SK-N-SH (cell line): ENCODE measurements around the gene UPF2. TPM values are rescaled to one million over a fixed set of nuclear protein-coding genes. Genes with fewer than 3 reads are reported as not detected.

Source experiments
- CTCF ChIA-PET: fragments of 300-600, 350-600 bp; formaldehyde crosslinking; extraction: SDS; loops from one replicate; lab custom pipeline; 2021; lab: Yijun Ruan, JAX
- POLR2A ChIA-PET: fragments of 350-600 bp; sonication (Branson Sonifier 250); formaldehyde crosslinking; extraction: SDS; loops from one replicate; lab custom pipeline; 2020; ENCODE audit warnings: antibody characterized with exemption, inconsistent platforms; lab: Yijun Ruan, JAX
- DNase-seq: peaks from one replicate; pipeline ENCODE4 v3.0.0; 2012
- H2AFZ ChIP-seq: fragments of 200-600 bp; sonication (generic); 2 replicates; pipeline ENCODE4 v1.8.1; 2016; ENCODE audit warnings: antibody characterized with exemption, mild to moderate bottlenecking, low read depth
- H3F3A ChIP-seq: fragments of 200-600 bp; sonication (generic); replicated peaks from 2 replicates; pipeline ENCODE3; 2016; ENCODE audit warnings: antibody characterized with exemption, mild to moderate bottlenecking; ENCODE audit not compliant: insufficient read depth
- H3K27ac ChIP-seq, 2 experiments: fragments of 200-500 bp in 1 of 2; fragments of 200-600 bp in 1 of 2; sonication (Bioruptor generic) in 1 of 2; sonication (generic), shearing (Covaris generic) in 1 of 2; 2 replicates each; pipeline versions ENCODE4 v1.5.1 to v1.6.1; 2014 to 2016; ENCODE audit warnings: low read depth in 2 of 2, inconsistent platforms in 1 of 2, low read length in 1 of 2, mild to moderate bottlenecking in 1 of 2, mixed read lengths in 1 of 2
- H3K27me3 ChIP-seq: fragments of 200-600 bp; sonication (generic), shearing (Covaris generic); 2 replicates; pipeline ENCODE4 v1.6.1; 2016; ENCODE audit warnings: mixed run types; ENCODE audit not compliant: insufficient read depth
- H3K36me3 ChIP-seq, 2 experiments: fragments of 200-500 bp in 1 of 2; fragments of 200-600 bp in 1 of 2; sonication (Bioruptor generic) in 1 of 2; sonication (generic) in 1 of 2; replicated peaks in 1 of 2; 2 replicates each; pipeline versions ENCODE3 to v1.5.1; 2014 to 2016; ENCODE audit warnings: low read length in 1 of 2, mild to moderate bottlenecking in 1 of 2; ENCODE audit not compliant: insufficient read depth in 2 of 2, control insufficient read depth in 1 of 2
- H3K4me1 ChIP-seq, 2 experiments: fragments of 200-500 bp in 1 of 2; fragments of 200-600 bp in 1 of 2; sonication (Bioruptor generic) in 1 of 2; sonication (generic), shearing (Covaris generic) in 1 of 2; 2 replicates each; pipeline versions ENCODE4 v1.5.1 to v1.6.1; 2014 to 2016; ENCODE audit warnings: low read depth in 1 of 2, low read length in 1 of 2, mixed run types in 1 of 2; ENCODE audit not compliant: insufficient read depth in 2 of 2, control insufficient read depth in 1 of 2
- H3K4me2 ChIP-seq: fragments of 200-600 bp; sonication (generic), shearing (Covaris generic); 2 replicates; pipeline ENCODE4 v1.6.1; 2017; ENCODE audit warnings: mixed run types
- H3K4me3 ChIP-seq, 2 experiments: fragments of 200-500 bp in 1 of 2; fragments of 200-600 bp in 1 of 2; sonication (Bioruptor generic) in 1 of 2; sonication (generic), shearing (Covaris generic) in 1 of 2; 2 replicates each; pipeline versions ENCODE4 v1.5.1 to v1.8.1; 2014 to 2016; ENCODE audit warnings: low read depth in 2 of 2, inconsistent platforms in 1 of 2, low read length in 1 of 2, mild to moderate bottlenecking in 1 of 2, mixed read lengths in 1 of 2, moderate library complexity in 1 of 2
- H3K79me2 ChIP-seq: fragments of 200-600 bp; sonication (generic); 2 replicates; pipeline ENCODE4 v1.8.1; 2017; ENCODE audit warnings: mild to moderate bottlenecking; ENCODE audit not compliant: insufficient read depth
- H3K9ac ChIP-seq: fragments of 200-600 bp; sonication (generic); 2 replicates; pipeline ENCODE4 v1.6.1; 2017; ENCODE audit warnings: mixed run types
- H3K9me2 ChIP-seq: fragments of 200-600 bp; sonication (generic); 2 replicates; pipeline ENCODE4 v1.6.1; 2017; ENCODE audit warnings: mixed run types
- H3K9me3 ChIP-seq: fragments of 200-600 bp; sonication (generic); 2 replicates; pipeline ENCODE4 v1.6.1; 2017; ENCODE audit warnings: mixed run types, mild to moderate bottlenecking, moderate library complexity
- H4K20me1 ChIP-seq: fragments of 200-600 bp; sonication (generic); 2 replicates; pipeline ENCODE4 v1.6.1; 2017; ENCODE audit warnings: mild to moderate bottlenecking, mixed run types; ENCODE audit not compliant: insufficient read depth
- CHD2 ChIP-seq: fragments of 150-350 bp; IDR thresholded peaks from 2 replicates; pipeline ENCODE4 v1.6.1; 2018; ENCODE audit warnings: low read length; ENCODE audit not compliant: partially characterized antibody
- EP300 ChIP-seq, 2 experiments: IDR thresholded peaks; 2 replicates each; pipeline versions ENCODE4 v1.4.0 to v1.6.1; 2012; ENCODE audit warnings: borderline replicate concordance in 1 of 2, low read depth in 1 of 2, low read length in 1 of 2
- EZH2phosphoT487 ChIP-seq: fragments of 200-600 bp; sonication (generic); IDR thresholded peaks from 2 replicates; pipeline ENCODE4 v1.6.1; 2017; ENCODE audit warnings: low read depth, mixed run types, mild to moderate bottlenecking, antibody characterized with exemption, moderate library complexity, borderline replicate concordance
- FOXJ3 ChIP-seq: sonication (generic); formaldehyde crosslinking; IDR thresholded peaks from 2 replicates; pipeline ENCODE4 v1.5.1; 2020; ENCODE audit warnings: mild to moderate bottlenecking, missing genetic modification reagents
- FOXM1 ChIP-seq: IDR thresholded peaks from 2 replicates; pipeline ENCODE4 v1.4.0; 2012; ENCODE audit warnings: low read depth, mild to moderate bottlenecking
- GABPA ChIP-seq: IDR thresholded peaks from 2 replicates; pipeline ENCODE4 v1.4.0; 2012; ENCODE audit warnings: low read depth, mild to moderate bottlenecking
- GATA2 ChIP-seq: sonication (generic); formaldehyde crosslinking; IDR thresholded peaks from 2 replicates; pipeline ENCODE4 v1.5.0; 2020; ENCODE audit warnings: mild to moderate bottlenecking, missing genetic modification reagents
- JUND ChIP-seq: IDR thresholded peaks from 2 replicates; pipeline ENCODE4 v1.4.0; 2012
- NFIC ChIP-seq: IDR thresholded peaks from 2 replicates; pipeline ENCODE4 v1.4.0; 2012; ENCODE audit warnings: borderline replicate concordance
- NRF1 ChIP-seq: IDR thresholded peaks from 2 replicates; pipeline ENCODE4 v1.6.1; 2012; ENCODE audit warnings: low read depth, mild to moderate bottlenecking, low read length
- POLR2AphosphoS5 ChIP-seq: IDR thresholded peaks from 2 replicates; pipeline ENCODE4 v1.6.1; 2012; ENCODE audit warnings: low read depth, low read length
- RFX5 ChIP-seq: IDR thresholded peaks from 2 replicates; pipeline ENCODE4 v1.6.1; 2012; ENCODE audit warnings: mild to moderate bottlenecking, improper control_type of control experiment, low read length
- RXRA ChIP-seq: IDR thresholded peaks from 2 replicates; pipeline ENCODE4 v1.4.0; 2012; ENCODE audit warnings: low read depth, mild to moderate bottlenecking, borderline replicate concordance
- SIN3A ChIP-seq: IDR thresholded peaks from 2 replicates; pipeline ENCODE4 v1.6.1; 2012; ENCODE audit warnings: low read depth, mild to moderate bottlenecking, low read length, moderate library complexity, borderline replicate concordance
- SMC3 ChIP-seq: IDR thresholded peaks from 2 replicates; pipeline ENCODE4 v1.6.1; 2012; ENCODE audit warnings: low read depth, low read length, improper control_type of control experiment
- TEAD4 ChIP-seq: IDR thresholded peaks from 2 replicates; pipeline ENCODE4 v1.4.0; 2012; ENCODE audit warnings: mild to moderate bottlenecking, borderline replicate concordance; ENCODE audit not compliant: insufficient read depth
- USF2 ChIP-seq: fragments of 150-350 bp; IDR thresholded peaks from 2 replicates; pipeline ENCODE4 v1.6.1; 2017; ENCODE audit warnings: antibody characterized with exemption, low read length, low read depth, borderline replicate concordance
- YY1 ChIP-seq: IDR thresholded peaks from 2 replicates; pipeline ENCODE4 v1.4.0; 2012; ENCODE audit warnings: low read depth, mild to moderate bottlenecking
- WGBS: methylation state at CpG from one replicate; pipeline ENCODE4 v1.1.6; 2017; ENCODE audit warnings: low lambda C conversion rate; 5-methylcytosine and 5-hydroxymethylcytosine counted together
- polyA plus RNA-seq, 3 experiments: library from polyadenylated mRNA; depleted of rRNA; stranded (reverse); fragments of >200 nt; gene quantifications; 2 replicates each; pipeline ENCODE4 v1.2.3, GENCODE V29; 2012
- TF ChIP-seq, protein P1 (sequence below): IDR thresholded peaks from 2 replicates; pipeline ENCODE4; 2012
- TF ChIP-seq, protein P2 (sequence below): IDR thresholded peaks from 2 replicates; pipeline ENCODE4 v1.6.1; 2012; ENCODE audit warnings: mild to moderate bottlenecking, low read depth, low read length, moderate library complexity
- TF ChIP-seq, protein P3 (sequence below): IDR thresholded peaks from 2 replicates; pipeline ENCODE4 v1.4.0; 2012; ENCODE audit warnings: low read depth, borderline replicate concordance

UPF2 gene
- polyA plus RNA-seq, 1 of the 3 experiments (the other 2 are of a cell fraction) = 4.7 TPM

- H3K9ac ChIP-seq = no peak overlapping the region
- H3K4me2 ChIP-seq = no peak overlapping the region
- H3K4me1 ChIP-seq = no peaks in the 10 kb centered on the region; a peak in 1 of 4 replicates
- no peak overlapping the region for H2AFZ ChIP-seq
- no peaks in the 10 kb centered on the region for H3K9me2 ChIP-seq
- no peak for DNase-seq
- H3K36me3 ChIP-seq = no peaks in the 10 kb centered on the region
- H3F3A ChIP-seq = peaks cover 12% of the 10 kb centered on the region
- TF ChIP-seq USF2 (no peak), EP300 (IDR thresholded peaks at IDR 0.05; ENCODE audit: borderline replicate concordance in 1 of 2, low read depth in 1 of 2, low read length in 1 of 2) (no peak), FOXM1 (no peak), NFIC (no peak), YY1 (no peak), FOXJ3 (CRISPR knock-in tag) (no peak), GATA2 (CRISPR knock-in tag) (no peak), RXRA (no peak), RFX5 (no peak)
- TF ChIP-seq, protein P1, sequence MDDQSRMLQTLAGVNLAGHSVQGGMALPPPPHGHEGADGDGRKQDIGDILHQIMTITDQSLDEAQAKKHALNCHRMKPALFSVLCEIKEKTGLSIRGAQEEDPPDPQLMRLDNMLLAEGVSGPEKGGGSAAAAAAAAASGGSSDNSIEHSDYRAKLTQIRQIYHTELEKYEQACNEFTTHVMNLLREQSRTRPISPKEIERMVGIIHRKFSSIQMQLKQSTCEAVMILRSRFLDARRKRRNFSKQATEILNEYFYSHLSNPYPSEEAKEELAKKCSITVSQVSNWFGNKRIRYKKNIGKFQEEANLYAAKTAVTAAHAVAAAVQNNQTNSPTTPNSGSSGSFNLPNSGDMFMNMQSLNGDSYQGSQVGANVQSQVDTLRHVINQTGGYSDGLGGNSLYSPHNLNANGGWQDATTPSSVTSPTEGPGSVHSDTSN = no peak
- H3K27ac ChIP-seq = no peak overlapping the region
- H3K27me3 ChIP-seq = no peaks in the 10 kb centered on the region
- POLR2A ChIA-PET = no interaction called here
- CTCF ChIA-PET = no interaction called here
- H3K4me3 ChIP-seq = no peak overlapping the region
- H3K79me2 ChIP-seq = no peaks in the 10 kb centered on the region
- WGBS = 89% methylated on average over 3 of the region's 3 CpGs
- H3K9me3 ChIP-seq = no peaks in the 10 kb centered on the region
- H4K20me1 ChIP-seq = no peaks in the 10 kb centered on the region
These were observed 20.8 kb upstream of the UPF2 start for GRCh38 chr10:12063483-12063818.

- H3K36me3 ChIP-seq = no peaks in the 10 kb centered on the region
- ChIA-PET CTCF (no interaction called here), POLR2A (no interaction called here)
- H3K27ac ChIP-seq = no peak overlapping the region
- no peak overlapping the region for H3K4me2 ChIP-seq
- H4K20me1 ChIP-seq = no peaks in the 10 kb centered on the region
- no peaks in the 10 kb centered on the region for H3K9me3 ChIP-seq
- H3K4me3 ChIP-seq = no peak overlapping the region
- H3K27me3 ChIP-seq = no peaks in the 10 kb centered on the region
- WGBS = 75% methylated on average over 14 of the region's 14 CpGs
- no peaks in the 10 kb centered on the region for H3K9me2 ChIP-seq
- H3K4me1 ChIP-seq = no peaks in the 10 kb centered on the region; a peak in 1 of 4 replicates
- no peaks in the 10 kb centered on the region for H3K79me2 ChIP-seq
- H2AFZ ChIP-seq = no peak overlapping the region
- H3K9ac ChIP-seq = no peak overlapping the region
- H3F3A ChIP-seq = peaks cover 7% of the 10 kb centered on the region
- DNase-seq = no peak
- TF ChIP-seq JUND (no peak), SIN3A (no peak), POLR2AphosphoS5 (no peak), RXRA (no peak), NFIC (no peak), CHD2 (no peak), NRF1 (no peak), SMC3 (no peak), FOXM1 (no peak), GABPA (no peak), YY1 (no peak), EZH2phosphoT487 (no peak), TEAD4 (no peak)
- TF ChIP-seq, protein P2, sequence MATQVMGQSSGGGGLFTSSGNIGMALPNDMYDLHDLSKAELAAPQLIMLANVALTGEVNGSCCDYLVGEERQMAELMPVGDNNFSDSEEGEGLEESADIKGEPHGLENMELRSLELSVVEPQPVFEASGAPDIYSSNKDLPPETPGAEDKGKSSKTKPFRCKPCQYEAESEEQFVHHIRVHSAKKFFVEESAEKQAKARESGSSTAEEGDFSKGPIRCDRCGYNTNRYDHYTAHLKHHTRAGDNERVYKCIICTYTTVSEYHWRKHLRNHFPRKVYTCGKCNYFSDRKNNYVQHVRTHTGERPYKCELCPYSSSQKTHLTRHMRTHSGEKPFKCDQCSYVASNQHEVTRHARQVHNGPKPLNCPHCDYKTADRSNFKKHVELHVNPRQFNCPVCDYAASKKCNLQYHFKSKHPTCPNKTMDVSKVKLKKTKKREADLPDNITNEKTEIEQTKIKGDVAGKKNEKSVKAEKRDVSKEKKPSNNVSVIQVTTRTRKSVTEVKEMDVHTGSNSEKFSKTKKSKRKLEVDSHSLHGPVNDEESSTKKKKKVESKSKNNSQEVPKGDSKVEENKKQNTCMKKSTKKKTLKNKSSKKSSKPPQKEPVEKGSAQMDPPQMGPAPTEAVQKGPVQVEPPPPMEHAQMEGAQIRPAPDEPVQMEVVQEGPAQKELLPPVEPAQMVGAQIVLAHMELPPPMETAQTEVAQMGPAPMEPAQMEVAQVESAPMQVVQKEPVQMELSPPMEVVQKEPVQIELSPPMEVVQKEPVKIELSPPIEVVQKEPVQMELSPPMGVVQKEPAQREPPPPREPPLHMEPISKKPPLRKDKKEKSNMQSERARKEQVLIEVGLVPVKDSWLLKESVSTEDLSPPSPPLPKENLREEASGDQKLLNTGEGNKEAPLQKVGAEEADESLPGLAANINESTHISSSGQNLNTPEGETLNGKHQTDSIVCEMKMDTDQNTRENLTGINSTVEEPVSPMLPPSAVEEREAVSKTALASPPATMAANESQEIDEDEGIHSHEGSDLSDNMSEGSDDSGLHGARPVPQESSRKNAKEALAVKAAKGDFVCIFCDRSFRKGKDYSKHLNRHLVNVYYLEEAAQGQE = no peak
- TF ChIP-seq, protein P3, sequence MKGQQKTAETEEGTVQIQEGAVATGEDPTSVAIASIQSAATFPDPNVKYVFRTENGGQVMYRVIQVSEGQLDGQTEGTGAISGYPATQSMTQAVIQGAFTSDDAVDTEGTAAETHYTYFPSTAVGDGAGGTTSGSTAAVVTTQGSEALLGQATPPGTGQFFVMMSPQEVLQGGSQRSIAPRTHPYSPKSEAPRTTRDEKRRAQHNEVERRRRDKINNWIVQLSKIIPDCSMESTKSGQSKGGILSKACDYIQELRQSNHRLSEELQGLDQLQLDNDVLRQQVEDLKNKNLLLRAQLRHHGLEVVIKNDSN = no peak
These were observed 20.3 kb upstream of the UPF2 start for GRCh38 chr10:12062754-12063482.
